ENCODE measurements around the gene ZXDC.

Gene ZXDC

DNA sequence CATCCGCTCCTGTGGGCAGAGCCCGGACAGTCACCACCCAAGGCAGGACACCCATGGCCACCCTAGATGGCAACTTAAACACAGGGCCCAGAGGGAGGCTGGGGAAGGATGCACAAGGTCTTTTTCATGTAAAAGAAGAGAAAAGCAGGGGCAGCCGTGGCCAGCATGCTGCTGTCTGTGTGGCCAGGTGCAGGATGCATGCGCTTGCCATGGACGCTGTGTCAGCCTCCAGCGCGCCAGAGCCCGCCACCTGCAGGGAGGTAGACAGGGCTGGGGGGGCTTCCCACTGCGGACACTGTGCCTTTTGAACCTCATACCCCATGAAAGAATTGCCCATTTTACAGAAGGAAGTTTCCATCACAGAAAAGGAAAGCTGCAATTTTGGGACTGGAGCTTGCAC lies 23.7 kb upstream of the ZXDC start:
- no peak overlapping the region for H3K9ac ChIP-seq (ENCODE audit: low read depth in 1 of 2, low read length in 2 of 2)
- H3K9me3 ChIP-seq (ENCODE audit: control insufficient read depth in 2 of 2, low read length in 2 of 2) = no peaks in the 10 kb centered on the region
- H3K4me1 ChIP-seq (ENCODE audit: control insufficient read depth in 2 of 2, insufficient read depth in 2 of 2, low read length in 2 of 2) = no peaks in the 10 kb centered on the region
- no peaks in the 10 kb centered on the region for H3K36me3 ChIP-seq (ENCODE audit: control insufficient read depth in 2 of 2, insufficient read depth in 2 of 2, low read length in 2 of 2)
- H3K27ac ChIP-seq (ENCODE audit: low read depth in 2 of 2, low read length in 2 of 2) = no peak overlapping the region
- no peaks in the 10 kb centered on the region for H3K27me3 ChIP-seq (ENCODE audit: control insufficient read depth in 2 of 2, insufficient read depth in 2 of 2, low read length in 2 of 2)
- no peak overlapping the region for H3K4me3 ChIP-seq (ENCODE audit: low read length in 2 of 2)

DNA sequence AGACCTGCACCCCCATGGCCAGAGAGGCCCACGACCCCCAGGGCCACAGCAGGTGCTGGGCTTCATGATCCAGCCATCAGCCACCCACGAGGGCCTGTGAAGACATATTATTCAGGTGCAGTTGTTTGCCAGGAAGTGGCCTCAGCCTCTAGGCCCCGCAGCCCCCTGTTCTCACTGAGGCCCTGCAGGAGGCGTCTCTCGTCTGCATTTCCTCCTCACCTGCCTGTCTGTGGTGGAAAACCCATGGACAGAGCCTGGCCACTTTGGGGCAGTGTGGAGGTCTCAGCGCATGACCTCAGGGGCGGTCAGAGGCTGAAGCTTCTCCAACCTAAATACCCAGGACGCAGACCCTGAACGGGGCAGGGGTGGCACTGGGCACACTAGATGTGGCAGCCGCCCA lies 23.2 kb upstream of the ZXDC start:
- no peaks in the 10 kb centered on the region for H3K9me3 ChIP-seq (ENCODE audit: control insufficient read depth in 2 of 2, low read length in 2 of 2)

DNA sequence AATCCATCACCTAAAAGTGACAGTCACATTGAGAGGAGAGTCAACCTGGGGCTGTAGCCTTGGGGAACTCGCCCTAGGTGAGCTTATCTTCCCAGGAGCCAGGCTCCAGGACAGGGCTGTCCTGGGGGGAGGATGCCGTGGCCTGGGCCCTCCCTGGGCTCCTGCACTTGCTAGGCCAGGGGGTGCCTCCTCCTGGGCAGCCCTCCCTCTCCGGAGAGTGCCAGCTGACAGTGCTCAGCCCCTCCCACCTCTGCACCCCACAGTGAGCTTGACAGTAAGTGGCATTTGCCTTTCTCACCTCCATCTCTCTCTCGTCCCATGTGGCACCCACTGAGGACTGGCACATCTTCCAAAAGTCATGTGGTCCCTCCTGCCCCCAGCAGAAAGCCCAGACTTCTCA lies 22.8 kb upstream of the ZXDC start:
- no peaks in the 10 kb centered on the region for H3K4me1 ChIP-seq (ENCODE audit: control insufficient read depth in 2 of 2, insufficient read depth in 2 of 2, low read length in 2 of 2)
- H3K4me3 ChIP-seq (ENCODE audit: low read length in 2 of 2) = no peak overlapping the region
- H3K9ac ChIP-seq (ENCODE audit: low read depth in 1 of 2, low read length in 2 of 2) = no peak overlapping the region
- no peaks in the 10 kb centered on the region for H3K9me3 ChIP-seq (ENCODE audit: control insufficient read depth in 2 of 2, low read length in 2 of 2)
- no peak overlapping the region for H3K27ac ChIP-seq (ENCODE audit: low read depth in 2 of 2, low read length in 2 of 2)
- no peaks in the 10 kb centered on the region for H3K36me3 ChIP-seq (ENCODE audit: control insufficient read depth in 2 of 2, insufficient read depth in 2 of 2, low read length in 2 of 2)
- no peaks in the 10 kb centered on the region for H3K27me3 ChIP-seq (ENCODE audit: control insufficient read depth in 2 of 2, insufficient read depth in 2 of 2, low read length in 2 of 2)

More for the DNA sequence above, 23.2 kb upstream of the ZXDC start:
- no peak overlapping the region for H3K27ac ChIP-seq (ENCODE audit: low read depth in 2 of 2, low read length in 2 of 2)
- H3K36me3 ChIP-seq (ENCODE audit: control insufficient read depth in 2 of 2, insufficient read depth in 2 of 2, low read length in 2 of 2) = no peaks in the 10 kb centered on the region
- no peaks in the 10 kb centered on the region for H3K27me3 ChIP-seq (ENCODE audit: control insufficient read depth in 2 of 2, insufficient read depth in 2 of 2, low read length in 2 of 2)
- no peaks in the 10 kb centered on the region for H3K4me1 ChIP-seq (ENCODE audit: control insufficient read depth in 2 of 2, insufficient read depth in 2 of 2, low read length in 2 of 2)
- H3K9ac ChIP-seq (ENCODE audit: low read depth in 1 of 2, low read length in 2 of 2) = no peak overlapping the region
- no peak overlapping the region for H3K4me3 ChIP-seq (ENCODE audit: low read length in 2 of 2)

DNA sequence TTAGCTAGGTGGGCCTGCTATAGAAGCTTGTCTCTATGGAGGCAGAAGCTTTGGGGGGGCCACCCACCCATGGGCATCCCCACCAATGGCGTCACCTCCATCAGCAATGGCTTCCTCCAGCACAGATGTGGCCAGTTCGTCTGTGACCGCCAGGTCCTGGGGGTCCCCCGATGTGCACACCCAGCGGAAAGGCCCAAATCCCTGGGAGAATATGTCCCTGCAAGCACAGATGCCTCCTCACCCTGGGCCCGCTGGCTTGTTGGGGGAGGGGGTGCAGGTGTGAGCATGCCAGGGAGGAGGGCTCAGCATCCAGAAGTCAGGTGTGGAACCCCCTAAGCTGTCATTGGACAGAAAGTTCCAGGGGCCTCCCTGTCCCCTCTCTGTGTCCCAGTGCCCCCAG lies 22.3 kb upstream of the ZXDC start:
- H3K9ac ChIP-seq (ENCODE audit: low read depth in 1 of 2, low read length in 2 of 2) = no peak overlapping the region
- H3K36me3 ChIP-seq (ENCODE audit: control insufficient read depth in 2 of 2, insufficient read depth in 2 of 2, low read length in 2 of 2) = no peaks in the 10 kb centered on the region
- H3K27me3 ChIP-seq (ENCODE audit: control insufficient read depth in 2 of 2, insufficient read depth in 2 of 2, low read length in 2 of 2) = no peaks in the 10 kb centered on the region
- no peak overlapping the region for H3K4me3 ChIP-seq (ENCODE audit: low read length in 2 of 2)
- H3K27ac ChIP-seq (ENCODE audit: low read depth in 2 of 2, low read length in 2 of 2) = no peak overlapping the region
- no peaks in the 10 kb centered on the region for H3K9me3 ChIP-seq (ENCODE audit: control insufficient read depth in 2 of 2, low read length in 2 of 2)
- H3K4me1 ChIP-seq (ENCODE audit: control insufficient read depth in 2 of 2, insufficient read depth in 2 of 2, low read length in 2 of 2) = no peaks in the 10 kb centered on the region

DNA sequence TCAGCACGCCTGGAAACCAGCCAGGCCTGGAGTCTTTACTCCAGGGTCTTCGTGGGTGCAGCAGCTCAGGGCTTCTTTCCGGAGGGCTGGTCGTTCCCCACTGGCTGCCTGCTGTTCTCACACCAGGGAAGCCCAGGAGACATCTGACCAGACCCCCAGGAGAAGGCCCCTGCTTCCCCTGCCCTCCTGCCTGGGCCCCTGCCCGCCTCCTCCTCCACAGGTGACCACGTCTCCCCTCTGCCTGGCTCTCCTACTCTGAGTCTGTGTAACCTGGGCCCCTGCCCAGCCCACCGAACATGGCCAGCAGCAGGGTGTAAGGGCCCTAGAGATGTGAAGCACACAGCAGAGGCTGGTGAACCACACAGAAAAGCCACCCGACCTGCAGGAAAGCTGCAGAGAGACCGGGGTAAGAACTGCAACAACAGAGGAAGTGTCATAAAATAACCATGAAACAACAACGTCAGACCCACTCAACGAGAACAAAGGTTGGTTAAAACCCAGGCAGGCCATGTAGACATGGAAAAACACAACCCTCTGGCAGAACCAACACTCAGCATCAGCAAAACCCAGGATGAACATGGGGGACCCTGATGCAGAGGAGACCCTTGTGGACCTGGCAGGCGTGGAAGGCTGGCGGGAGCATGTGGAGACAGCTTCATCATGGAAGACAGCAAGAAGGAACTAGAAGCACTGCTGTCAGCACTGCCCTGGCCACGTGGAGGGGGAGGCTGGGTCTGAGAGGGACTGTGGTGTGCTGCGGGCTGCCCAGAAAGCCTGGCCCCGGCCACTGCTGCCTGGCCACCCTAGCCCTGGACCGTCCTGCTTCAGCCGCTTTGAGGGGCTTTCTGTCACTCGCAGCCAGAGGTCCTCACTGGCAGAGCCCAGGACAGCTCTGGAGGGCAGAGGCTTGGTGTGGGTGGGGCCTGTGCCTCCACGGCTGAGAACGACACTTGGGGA lies 21.5 kb upstream of the ZXDC start:
- H3K9ac ChIP-seq (ENCODE audit: low read depth in 1 of 2, low read length in 2 of 2) = no peak overlapping the region
- no peaks in the 10 kb centered on the region for H3K4me1 ChIP-seq (ENCODE audit: control insufficient read depth in 2 of 2, insufficient read depth in 2 of 2, low read length in 2 of 2)
- H3K36me3 ChIP-seq (ENCODE audit: control insufficient read depth in 2 of 2, insufficient read depth in 2 of 2, low read length in 2 of 2) = no peaks in the 10 kb centered on the region
- H3K4me3 ChIP-seq (ENCODE audit: low read length in 2 of 2) = no peak overlapping the region
- no peaks in the 10 kb centered on the region for H3K27me3 ChIP-seq (ENCODE audit: control insufficient read depth in 2 of 2, insufficient read depth in 2 of 2, low read length in 2 of 2)
- H3K27ac ChIP-seq (ENCODE audit: low read depth in 2 of 2, low read length in 2 of 2) = no peak overlapping the region
- no peaks in the 10 kb centered on the region for H3K9me3 ChIP-seq (ENCODE audit: control insufficient read depth in 2 of 2, low read length in 2 of 2)

DNA sequence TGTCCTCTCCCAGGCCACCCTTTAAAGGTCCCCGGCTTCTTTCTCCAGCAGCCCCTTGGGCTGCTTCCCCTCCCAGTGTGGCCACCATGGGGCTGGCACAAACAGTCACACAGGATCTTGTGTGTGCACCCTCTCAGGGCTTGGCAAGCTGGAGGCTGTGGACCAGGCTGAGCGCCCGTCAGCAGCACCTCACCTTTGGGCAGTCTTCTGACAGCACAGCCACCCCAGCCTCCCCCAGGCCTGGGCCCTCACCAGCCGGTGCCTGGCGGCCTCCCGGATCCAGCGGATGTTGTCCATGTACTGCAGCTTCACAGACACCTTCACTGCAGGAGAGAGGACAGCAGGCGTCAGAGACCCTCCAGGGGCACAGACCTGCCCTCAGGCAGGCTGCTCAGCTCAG lies 20.1 kb upstream of the ZXDC start:
- Histone ChIP-seq H3K36me3 (ENCODE audit: control insufficient read depth in 2 of 2, insufficient read depth in 2 of 2, low read length in 2 of 2) (no peaks in the 10 kb centered on the region), H3K4me1 (ENCODE audit: control insufficient read depth in 2 of 2, insufficient read depth in 2 of 2, low read length in 2 of 2) (no peaks in the 10 kb centered on the region), H3K9me3 (ENCODE audit: control insufficient read depth in 2 of 2, low read length in 2 of 2) (no peaks in the 10 kb centered on the region), H3K4me3 (ENCODE audit: low read length in 2 of 2) (no peak overlapping the region), H3K27me3 (ENCODE audit: control insufficient read depth in 2 of 2, insufficient read depth in 2 of 2, low read length in 2 of 2) (no peaks in the 10 kb centered on the region), H3K27ac (ENCODE audit: low read depth in 2 of 2, low read length in 2 of 2) (no peak overlapping the region), H3K9ac (ENCODE audit: low read depth in 1 of 2, low read length in 2 of 2) (no peak overlapping the region)

DNA sequence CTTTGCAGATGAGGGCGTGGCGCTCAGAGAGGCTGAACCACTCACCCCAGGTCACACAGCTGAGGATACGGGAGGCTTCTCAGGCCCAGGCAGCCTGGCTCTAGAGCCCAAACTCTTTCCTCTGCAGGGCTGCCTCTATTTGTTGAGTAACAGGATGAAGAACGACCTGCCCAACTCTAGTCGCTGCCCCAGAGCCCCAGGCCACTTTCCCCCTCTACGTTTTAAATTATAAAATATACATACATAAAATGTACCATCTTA lies 19.2 kb upstream of the ZXDC start:
- H3K27ac ChIP-seq (ENCODE audit: low read depth in 2 of 2, low read length in 2 of 2) = no peak overlapping the region
- H3K4me1 ChIP-seq (ENCODE audit: control insufficient read depth in 2 of 2, insufficient read depth in 2 of 2, low read length in 2 of 2) = no peaks in the 10 kb centered on the region
- H3K9ac ChIP-seq (ENCODE audit: low read depth in 1 of 2, low read length in 2 of 2) = no peak overlapping the region
- no peak overlapping the region for H3K4me3 ChIP-seq (ENCODE audit: low read length in 2 of 2)
- H3K9me3 ChIP-seq (ENCODE audit: control insufficient read depth in 2 of 2, low read length in 2 of 2) = no peaks in the 10 kb centered on the region
- H3K36me3 ChIP-seq (ENCODE audit: control insufficient read depth in 2 of 2, insufficient read depth in 2 of 2, low read length in 2 of 2) = no peaks in the 10 kb centered on the region
- no peaks in the 10 kb centered on the region for H3K27me3 ChIP-seq (ENCODE audit: control insufficient read depth in 2 of 2, insufficient read depth in 2 of 2, low read length in 2 of 2)

DNA sequence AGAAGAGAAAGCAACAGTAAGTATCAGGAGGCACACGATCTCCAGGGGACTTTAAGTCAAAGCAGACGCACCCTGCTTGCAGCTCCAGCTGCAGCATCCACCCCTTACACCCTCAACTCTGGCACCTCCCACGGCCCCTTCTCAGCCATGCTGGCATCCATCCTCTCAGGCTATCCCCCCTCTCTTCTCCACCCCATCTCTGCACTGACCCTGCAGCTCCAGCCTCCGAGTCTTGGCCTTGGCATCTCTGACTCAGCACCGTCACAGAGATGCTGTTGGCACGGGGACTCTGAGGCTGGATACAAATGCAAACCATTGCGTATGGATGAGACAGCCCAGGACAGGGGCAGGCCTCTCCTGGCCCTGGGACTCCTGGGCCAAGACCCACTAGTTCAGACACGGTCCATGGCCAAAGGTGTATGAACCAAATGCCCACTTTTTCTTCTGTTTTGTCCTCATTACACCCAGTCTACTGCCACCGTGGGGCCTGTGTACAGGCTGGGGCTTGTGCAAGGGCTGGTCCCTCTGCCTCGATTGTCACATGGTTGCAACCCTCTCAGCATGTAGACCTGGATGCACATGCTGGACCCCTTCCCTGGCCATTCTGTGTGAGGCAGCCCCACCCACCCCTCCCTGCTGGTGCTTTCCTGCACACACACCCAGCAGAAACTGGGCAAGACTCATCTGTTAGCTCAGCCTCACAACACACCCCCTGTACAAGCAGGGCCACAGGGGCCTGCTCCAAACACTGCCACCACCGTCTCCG lies 18.7 kb upstream of the ZXDC start:
- Histone ChIP-seq H3K27ac (ENCODE audit: low read depth in 2 of 2, low read length in 2 of 2) (no peak overlapping the region), H3K9ac (ENCODE audit: low read depth in 1 of 2, low read length in 2 of 2) (no peak overlapping the region)

DNA sequence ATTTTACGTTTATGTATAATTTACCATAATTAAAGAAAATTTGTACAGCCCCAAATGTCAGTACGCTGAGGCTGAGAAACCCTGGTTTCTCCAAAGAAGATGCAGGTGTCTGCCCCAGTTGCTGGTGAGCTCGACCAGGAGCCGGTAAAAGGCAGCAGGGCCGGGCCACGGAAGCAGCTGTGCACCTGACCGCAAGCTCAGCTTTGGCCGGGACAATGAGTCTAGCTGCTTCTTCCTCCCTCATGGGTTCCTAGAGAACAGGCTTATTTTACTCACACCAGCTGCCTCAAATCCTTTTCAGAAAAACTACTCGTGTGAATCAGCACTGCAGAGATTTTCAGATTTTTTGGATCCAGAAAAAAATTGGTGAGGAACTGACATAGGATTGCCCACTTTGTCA lies 18.0 kb upstream of the ZXDC start:
- H3K27me3 ChIP-seq (ENCODE audit: control insufficient read depth in 2 of 2, insufficient read depth in 2 of 2, low read length in 2 of 2) = peaks cover 0 to under 1% of the 10 kb centered on the region in 2 donors
- H3K4me1 ChIP-seq (ENCODE audit: control insufficient read depth in 2 of 2, insufficient read depth in 2 of 2, low read length in 2 of 2) = no peaks in the 10 kb centered on the region
- no peaks in the 10 kb centered on the region for H3K9me3 ChIP-seq (ENCODE audit: control insufficient read depth in 2 of 2, low read length in 2 of 2)
- no peaks in the 10 kb centered on the region for H3K36me3 ChIP-seq (ENCODE audit: control insufficient read depth in 2 of 2, insufficient read depth in 2 of 2, low read length in 2 of 2)
- H3K9ac ChIP-seq (ENCODE audit: low read depth in 1 of 2, low read length in 2 of 2) = no peak overlapping the region
- H3K4me3 ChIP-seq (ENCODE audit: low read length in 2 of 2) = no peak overlapping the region
- H3K27ac ChIP-seq (ENCODE audit: low read depth in 2 of 2, low read length in 2 of 2) = no peak overlapping the region

More for the DNA sequence above, 18.7 kb upstream of the ZXDC start:
- H3K36me3 ChIP-seq (ENCODE audit: control insufficient read depth in 2 of 2, insufficient read depth in 2 of 2, low read length in 2 of 2) = no peaks in the 10 kb centered on the region
- H3K9me3 ChIP-seq (ENCODE audit: control insufficient read depth in 2 of 2, low read length in 2 of 2) = no peaks in the 10 kb centered on the region
- no peaks in the 10 kb centered on the region for H3K27me3 ChIP-seq (ENCODE audit: control insufficient read depth in 2 of 2, insufficient read depth in 2 of 2, low read length in 2 of 2)
- no peaks in the 10 kb centered on the region for H3K4me1 ChIP-seq (ENCODE audit: control insufficient read depth in 2 of 2, insufficient read depth in 2 of 2, low read length in 2 of 2)
- no peak overlapping the region for H3K4me3 ChIP-seq (ENCODE audit: low read length in 2 of 2)

DNA sequence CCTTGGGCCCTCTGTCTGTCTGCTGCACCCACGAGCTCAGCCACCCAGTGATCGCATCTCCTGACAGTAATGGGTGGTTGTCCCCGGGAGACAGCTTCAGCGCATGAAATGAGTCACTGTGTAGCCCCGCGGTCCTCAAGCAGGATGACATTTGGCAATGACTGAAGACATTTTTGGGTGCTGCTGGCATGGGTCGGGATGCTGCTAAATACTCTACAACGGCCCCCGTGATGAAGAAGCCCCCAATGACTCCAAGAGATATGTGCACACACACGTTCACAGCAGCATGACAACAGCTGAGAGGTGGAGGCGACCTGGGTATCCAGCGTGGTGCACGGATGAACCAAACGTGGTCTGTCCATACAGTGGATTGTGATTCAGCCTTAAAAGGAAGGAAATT lies 17.4 kb upstream of the ZXDC start:
- Histone ChIP-seq H3K27ac (ENCODE audit: low read depth in 2 of 2, low read length in 2 of 2) (no peak overlapping the region), H3K36me3 (ENCODE audit: control insufficient read depth in 2 of 2, insufficient read depth in 2 of 2, low read length in 2 of 2) (no peaks in the 10 kb centered on the region), H3K9ac (ENCODE audit: low read depth in 1 of 2, low read length in 2 of 2) (no peak overlapping the region), H3K27me3 (ENCODE audit: control insufficient read depth in 2 of 2, insufficient read depth in 2 of 2, low read length in 2 of 2) (peaks cover 0 to 2% of the 10 kb centered on the region in 2 donors), H3K4me3 (ENCODE audit: low read length in 2 of 2) (no peak overlapping the region), H3K4me1 (ENCODE audit: control insufficient read depth in 2 of 2, insufficient read depth in 2 of 2, low read length in 2 of 2) (no peaks in the 10 kb centered on the region), H3K9me3 (ENCODE audit: control insufficient read depth in 2 of 2, low read length in 2 of 2) (no peaks in the 10 kb centered on the region)

Measured in mucosa of rectum (tissue), 2 donors.